Measurements from ENCODE around the gene SSX2IP. TPM values are rescaled to one million over a fixed set of nuclear protein-coding genes. Genes with fewer than 3 reads are reported as not detected.

Gene SSX2IP
- total and polyA plus RNA-seq, 2 experiments from 2014 or later, result 23.2 to 28.4 TPM

DNA sequence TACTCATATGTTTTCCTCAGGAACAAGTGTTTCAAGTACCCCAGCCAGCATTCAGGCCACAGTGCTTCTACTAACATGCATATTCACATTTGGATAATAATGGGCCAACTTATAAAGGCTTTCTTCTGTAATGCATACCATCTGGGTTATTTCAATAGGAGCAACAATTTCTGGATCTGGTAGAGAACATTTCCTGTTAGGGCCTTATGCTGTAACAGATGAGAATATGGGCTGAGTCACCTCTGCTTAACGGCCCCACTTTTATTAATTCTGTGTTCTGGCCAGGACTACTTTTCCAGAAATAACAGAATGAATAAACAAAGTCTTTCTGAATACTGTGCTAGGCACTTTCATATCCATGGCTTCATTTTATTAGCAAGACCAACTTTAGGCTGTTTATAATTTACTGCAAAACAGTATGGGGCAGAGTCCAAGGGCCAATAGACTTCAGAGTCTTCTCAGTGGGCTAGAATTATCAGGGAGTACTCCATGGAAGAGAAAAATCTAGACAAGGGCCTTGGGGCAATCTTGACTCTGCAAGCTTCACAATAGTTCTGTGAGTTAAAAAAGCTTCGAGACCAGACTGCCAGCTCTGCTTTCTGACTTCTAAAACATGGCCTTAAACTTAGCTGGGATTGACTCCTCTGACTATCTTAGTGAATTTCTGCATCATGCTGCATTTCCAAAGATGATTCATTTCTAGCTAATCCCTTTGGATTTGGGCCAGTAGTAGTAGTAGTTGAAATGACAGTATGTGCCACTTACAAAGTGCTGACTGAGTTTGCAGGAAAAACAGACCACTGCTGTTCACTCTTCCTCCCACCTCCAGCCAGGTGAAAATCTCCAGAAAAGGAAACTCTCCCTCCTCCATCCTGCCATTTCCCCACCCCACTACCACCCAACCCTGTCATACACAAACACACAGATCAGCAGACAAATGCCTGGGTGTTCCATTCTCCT is 8.2 kb upstream of the SSX2IP start:
- TF ChIP-seq NANOG (IDR thresholded peaks at IDR 0.05; ENCODE audit: borderline replicate concordance) (no peak), STAT1 (IDR thresholded peaks at IDR 0.05; ENCODE audit: unreplicated experiment) (no peak), ZNF114 (CRISPR knock-in tag; IDR thresholded peaks at IDR 0.05) (no peak), EZH2phosphoT487 (IDR thresholded peaks at IDR 0.05; ENCODE audit: unreplicated experiment) (no peak)
- TF ChIP-seq, protein P1, sequence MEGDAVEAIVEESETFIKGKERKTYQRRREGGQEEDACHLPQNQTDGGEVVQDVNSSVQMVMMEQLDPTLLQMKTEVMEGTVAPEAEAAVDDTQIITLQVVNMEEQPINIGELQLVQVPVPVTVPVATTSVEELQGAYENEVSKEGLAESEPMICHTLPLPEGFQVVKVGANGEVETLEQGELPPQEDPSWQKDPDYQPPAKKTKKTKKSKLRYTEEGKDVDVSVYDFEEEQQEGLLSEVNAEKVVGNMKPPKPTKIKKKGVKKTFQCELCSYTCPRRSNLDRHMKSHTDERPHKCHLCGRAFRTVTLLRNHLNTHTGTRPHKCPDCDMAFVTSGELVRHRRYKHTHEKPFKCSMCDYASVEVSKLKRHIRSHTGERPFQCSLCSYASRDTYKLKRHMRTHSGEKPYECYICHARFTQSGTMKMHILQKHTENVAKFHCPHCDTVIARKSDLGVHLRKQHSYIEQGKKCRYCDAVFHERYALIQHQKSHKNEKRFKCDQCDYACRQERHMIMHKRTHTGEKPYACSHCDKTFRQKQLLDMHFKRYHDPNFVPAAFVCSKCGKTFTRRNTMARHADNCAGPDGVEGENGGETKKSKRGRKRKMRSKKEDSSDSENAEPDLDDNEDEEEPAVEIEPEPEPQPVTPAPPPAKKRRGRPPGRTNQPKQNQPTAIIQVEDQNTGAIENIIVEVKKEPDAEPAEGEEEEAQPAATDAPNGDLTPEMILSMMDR (conservative IDR thresholded peaks at IDR 0.05; ENCODE audit: low read depth in 2 of 2), result no peak
- Mint-ChIP-seq H3K9me3 (no peaks in the 10 kb centered on the region; the same call in 2 of the 3 replicates), H3K4me3 (no peak overlapping the region; the same call in 2 of the 3 replicates), H3K27me3 (ENCODE audit: insufficient read depth, low read depth, poor library complexity) (no peaks in the 10 kb centered on the region), H3K36me3 (ENCODE audit: low read depth) (peaks cover 5% of the 10 kb centered on the region; the same call in 1 of the 3 replicates), H3K4me1 (peaks cover 49% of the 10 kb centered on the region), H3K27ac (peak overlapping the region; percentile 85)
- Histone ChIP-seq H3K79me2 (replicated peaks; ENCODE audit: insufficient read depth) (no peaks in the 10 kb centered on the region), H3K9me2 (ENCODE audit: insufficient read depth) (no peaks in the 10 kb centered on the region), H3F3A (replicated peaks; ENCODE audit: low read depth) (no peaks in the 10 kb centered on the region; the same call in 1 of the 2 replicates), H3K4me3 (0 out of 2 replicates have a peak overlapping the region, but pooled peaks have one; percentile 3), H3K27me3 (ENCODE audit: insufficient read depth) (no peaks in the 10 kb centered on the region), H2AFZ (peak overlapping the region; percentile 77), H3K36me3 (ENCODE audit: insufficient read depth) (no peaks in the 10 kb centered on the region), H3K4me2 (peak overlapping the region; percentile 40), H4K20me1 (replicated peaks; ENCODE audit: insufficient read depth) (no peaks in the 10 kb centered on the region), H3K27ac (ENCODE audit: low read depth) (peak overlapping the region; percentile 48), H3K4me1 (ENCODE audit: insufficient read depth) (peaks cover 49% of the 10 kb centered on the region)
- no peak for DNase-seq (ENCODE audit: low spot score)
- no peak; the same call in 2 of the 3 replicates for ATAC-seq

DNA sequence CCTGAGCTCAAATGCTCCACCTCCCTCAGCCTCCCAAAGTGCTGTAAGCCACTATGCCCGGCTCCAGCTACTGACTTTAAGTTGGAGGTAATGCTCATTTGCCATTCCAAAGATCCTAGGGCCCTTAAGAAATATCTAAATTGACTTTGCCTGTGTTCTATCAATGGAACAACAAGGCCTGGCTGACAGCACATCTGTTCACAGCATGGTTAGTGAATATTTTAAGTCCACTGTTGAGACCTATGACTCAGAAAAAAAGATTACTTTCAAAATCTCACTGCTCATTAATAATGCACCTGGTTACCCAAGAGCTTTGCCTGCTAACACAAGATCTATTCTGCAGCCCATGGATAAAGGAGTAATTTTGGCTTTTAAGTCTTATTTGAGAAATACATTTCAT is 3.5 kb upstream of the SSX2IP start:
- peaks cover 7% of the 10 kb centered on the region for H3F3A ChIP-seq (replicated peaks; ENCODE audit: low read depth)
- Mint-ChIP-seq H3K27ac (no peak overlapping the region), H3K4me1 (peaks cover 33% of the 10 kb centered on the region), H3K9me3 (no peaks in the 10 kb centered on the region), H3K27me3 (ENCODE audit: insufficient read depth, low read depth, poor library complexity) (no peaks in the 10 kb centered on the region), H3K36me3 (ENCODE audit: low read depth) (peaks cover 5% of the 10 kb centered on the region; the same call in 1 of the 3 replicates), H3K4me3 (no peak overlapping the region)
- no peak overlapping the region for H2AFZ ChIP-seq
- H3K36me3 ChIP-seq (ENCODE audit: insufficient read depth), result no peaks in the 10 kb centered on the region
- H3K27me3 ChIP-seq (ENCODE audit: insufficient read depth), result no peaks in the 10 kb centered on the region
- no peak overlapping the region for H3K27ac ChIP-seq (ENCODE audit: low read depth)
- DNase-seq (ENCODE audit: low spot score) (no peak), ATAC-seq (no peak)
- H3K4me1 ChIP-seq (ENCODE audit: insufficient read depth), result peaks cover 35% of the 10 kb centered on the region
- H3K4me2 ChIP-seq, result no peak overlapping the region
- H3K4me3 ChIP-seq, result no peak overlapping the region
- peaks cover 10% of the 10 kb centered on the region for H3K79me2 ChIP-seq (replicated peaks; ENCODE audit: insufficient read depth)
- no peaks in the 10 kb centered on the region for H4K20me1 ChIP-seq (replicated peaks; ENCODE audit: insufficient read depth)
- H3K9me2 ChIP-seq (ENCODE audit: insufficient read depth), result no peaks in the 10 kb centered on the region
- no peak for TF ChIP-seq EZH2 (IDR thresholded peaks at IDR 0.05; ENCODE audit: low read depth, unreplicated experiment)
- TF ChIP-seq ETS1 (IDR thresholded peaks at IDR 0.05), result no peak
- TF ChIP-seq ZNF462 (CRISPR knock-in tag; IDR thresholded peaks at IDR 0.05), result no peak
- TF ChIP-seq, protein P1 (conservative IDR thresholded peaks at IDR 0.05; ENCODE audit: low read depth in 2 of 2), result no peak
